Stomach (tissue), 4 donors: ENCODE results near the gene DHCR24.

Experiments
- EP300 ChIP-seq: sonication (generic); formaldehyde crosslinking; IDR thresholded peaks from one replicate; pipeline ENCODE4 v1.6.1; 2017; ENCODE audit warnings: antibody characterized with exemption
- POLR2AphosphoS5 ChIP-seq, 3 donors: sonication (generic); formaldehyde crosslinking; IDR thresholded peaks; one replicate each; pipeline ENCODE4 v1.6.1; 2016; ENCODE audit warnings: antibody characterized with exemption in 3 of 3
- TF ChIP-seq, protein P1 (sequence below), 7 experiments: fragments of 450-650 bp in 4 of 7; fragments of 200-600 bp in 3 of 7; sonication (generic) in 3 of 7; IDR thresholded peaks; one replicate each; pipeline ENCODE4 v1.5.1; 2016 to 2019; ENCODE audit warnings: antibody characterized with exemption in 7 of 7, control low read depth in 2 of 7, mild to moderate bottlenecking in 1 of 7

GRCh38 chr1:54894271-54894670 lies 7.3 kb upstream of the DHCR24 start:
- TF ChIP-seq, protein P1, sequence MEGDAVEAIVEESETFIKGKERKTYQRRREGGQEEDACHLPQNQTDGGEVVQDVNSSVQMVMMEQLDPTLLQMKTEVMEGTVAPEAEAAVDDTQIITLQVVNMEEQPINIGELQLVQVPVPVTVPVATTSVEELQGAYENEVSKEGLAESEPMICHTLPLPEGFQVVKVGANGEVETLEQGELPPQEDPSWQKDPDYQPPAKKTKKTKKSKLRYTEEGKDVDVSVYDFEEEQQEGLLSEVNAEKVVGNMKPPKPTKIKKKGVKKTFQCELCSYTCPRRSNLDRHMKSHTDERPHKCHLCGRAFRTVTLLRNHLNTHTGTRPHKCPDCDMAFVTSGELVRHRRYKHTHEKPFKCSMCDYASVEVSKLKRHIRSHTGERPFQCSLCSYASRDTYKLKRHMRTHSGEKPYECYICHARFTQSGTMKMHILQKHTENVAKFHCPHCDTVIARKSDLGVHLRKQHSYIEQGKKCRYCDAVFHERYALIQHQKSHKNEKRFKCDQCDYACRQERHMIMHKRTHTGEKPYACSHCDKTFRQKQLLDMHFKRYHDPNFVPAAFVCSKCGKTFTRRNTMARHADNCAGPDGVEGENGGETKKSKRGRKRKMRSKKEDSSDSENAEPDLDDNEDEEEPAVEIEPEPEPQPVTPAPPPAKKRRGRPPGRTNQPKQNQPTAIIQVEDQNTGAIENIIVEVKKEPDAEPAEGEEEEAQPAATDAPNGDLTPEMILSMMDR (IDR thresholded peaks at IDR 0.05): no peak
- no peak for TF ChIP-seq POLR2AphosphoS5 (IDR thresholded peaks at IDR 0.05)
- TF ChIP-seq EP300: no peak
